ENCODE results near the gene PNPO. TPM values are rescaled to one million over a fixed set of nuclear protein-coding genes. Genes with fewer than 3 reads are reported as not detected.

Gene PNPO
- total and polyA plus RNA-seq, 2 of the 4 experiments (the other 2 are of a cell fraction), result 13.9 to 34.1 TPM

- BruUV-seq (replicated peaks), result no TSS peak
- Histone ChIP-seq H2AK9ac (replicated peaks; ENCODE audit: low read depth, low read length, poor library complexity) (peak within 1 kb of the TSS; percentile 98), H4K8ac (ENCODE audit: low read depth in 2 of 2, low read length in 2 of 2) (peak within 1 kb of the TSS; percentile 83 to 94), H3K4me2 (ENCODE audit: low read depth, low read length) (peak within 1 kb of the TSS; percentile 99), H3K4me1 (ENCODE audit: control insufficient read depth, insufficient read depth, low read length) (peaks cover 17% of the 10 kb centered on the region), H4K91ac (ENCODE audit: insufficient read depth, low read depth, low read length) (peak within 1 kb of the TSS; percentile 91), H4K5ac (ENCODE audit: low read depth, low read length) (peak within 1 kb of the TSS; percentile 78), H2AFZ (replicated peaks; ENCODE audit: low read length, poor library complexity) (peak within 1 kb of the TSS; percentile 96), H3K14ac (replicated peaks; ENCODE audit: low read depth, low read length) (peak within 1 kb of the TSS; percentile 97), H3K9me1 (ENCODE audit: insufficient read depth, low read length) (peaks cover 12% of the 10 kb centered on the region), H3K27me3 (ENCODE audit: control insufficient read depth, insufficient read depth, low read length) (no peaks in the 10 kb centered on the region), H3K36me3 (ENCODE audit: control insufficient read depth, insufficient read depth, low read length) (peaks cover 16% of the 10 kb centered on the region), H3K56ac (ENCODE audit: extremely low read depth, insufficient read depth, low read length) (peak within 1 kb of the TSS; percentile 32; the same call in 1 of the 2 replicates), H3K23ac (ENCODE audit: low read depth, low read length) (peak within 1 kb of the TSS; percentile 83), H4K20me1 (ENCODE audit: insufficient read depth, low read length) (no peaks in the 10 kb centered on the region), H3K9me3 (ENCODE audit: control insufficient read depth, insufficient read depth, low read length) (no peaks in the 10 kb centered on the region), H3K27ac (ENCODE audit: insufficient read depth, low read length) (peak within 1 kb of the TSS; percentile 73), H3K9ac (ENCODE audit: low read depth, low read length) (peak within 1 kb of the TSS; percentile 79), H2BK20ac (ENCODE audit: low read depth, low read length) (peak within 1 kb of the TSS; percentile 87), H3K4ac (ENCODE audit: low read depth, low read length) (peak within 1 kb of the TSS; percentile 95), H2BK120ac (ENCODE audit: low read depth, low read length) (peak within 1 kb of the TSS; percentile 89), H3K4me3 (ENCODE audit: insufficient read depth, low read depth, low read length) (peak within 1 kb of the TSS; percentile 82), H3K79me1 (ENCODE audit: low read depth in 1 of 2, low read length in 2 of 2) (peaks cover 14 to 33% of the 10 kb centered on the region in 2 experiments), H3K18ac (ENCODE audit: low read depth, low read length) (peak within 1 kb of the TSS; percentile 51), H2AK5ac (ENCODE audit: low read depth, low read length) (peak within 1 kb of the TSS; percentile 94), H2BK15ac (ENCODE audit: low read depth, low read length) (peak within 1 kb of the TSS; percentile 95; the same call in 2 of the 3 replicates), H2BK5ac (ENCODE audit: low read depth, low read length, poor library complexity, severe bottlenecking) (peak within 1 kb of the TSS; percentile 79)
- DNase-seq, result peak; percentile 99
- POLR2A ChIA-PET (ENCODE audit: unreplicated experiment), result no interaction called here
- dilution Hi-C loops (cut with HindIII; ENCODE audit: low sequenced_read_pairs, unreplicated experiment) (no loop called here), in situ Hi-C loops (cut with MboI; ENCODE audit: low sequenced_read_pairs) (no loop called here), intact Hi-C loops (cut with micrococcal nuclease) (loop anchor here (1.0 kb wide), 3 partner anchors 22 to 128 kb away; partner anchors contain the start of gene SP2)
- CTCF ChIA-PET, result interaction anchor here (0.6 to 1.6 kb wide), 15 partner anchors 10 to 128 kb away, joined by 3 to 15 read pairs (median 3); partner anchors contain the start of genes PNPO and PRR15L
- peak; percentile 98 for ATAC-seq (ENCODE audit: low read depth)
- WGBS, 2 experiments (ENCODE audit: extremely low coverage in 2 of 2, insufficient read length in 1 of 2), result 1% methylated on average over 29 of the region's 62 CpGs; no CpG with 5 or more reads in 1 of the 2 experiments
- TF ChIP-seq CTCF (conservative IDR thresholded peaks at IDR 0.05; ENCODE audit: low read depth, low read length), result peak; percentile 99
- TF ChIP-seq, protein P1, sequence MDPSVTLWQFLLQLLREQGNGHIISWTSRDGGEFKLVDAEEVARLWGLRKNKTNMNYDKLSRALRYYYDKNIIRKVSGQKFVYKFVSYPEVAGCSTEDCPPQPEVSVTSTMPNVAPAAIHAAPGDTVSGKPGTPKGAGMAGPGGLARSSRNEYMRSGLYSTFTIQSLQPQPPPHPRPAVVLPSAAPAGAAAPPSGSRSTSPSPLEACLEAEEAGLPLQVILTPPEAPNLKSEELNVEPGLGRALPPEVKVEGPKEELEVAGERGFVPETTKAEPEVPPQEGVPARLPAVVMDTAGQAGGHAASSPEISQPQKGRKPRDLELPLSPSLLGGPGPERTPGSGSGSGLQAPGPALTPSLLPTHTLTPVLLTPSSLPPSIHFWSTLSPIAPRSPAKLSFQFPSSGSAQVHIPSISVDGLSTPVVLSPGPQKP (IDR thresholded peaks at IDR 0.05; ENCODE audit: borderline replicate concordance, low read depth, low read length), result no peak
- TF ChIP-seq POLR2A (IDR thresholded peaks at IDR 0.05; ENCODE audit: low read depth, low read length), result peak; percentile 87; the same call in 1 of the 2 replicates
- TF ChIP-seq CEBPB (IDR thresholded peaks at IDR 0.05; ENCODE audit: low read depth, low read length), result peak; percentile 77
- peak; percentile 38 for TF ChIP-seq RCOR1 (IDR thresholded peaks at IDR 0.05; ENCODE audit: insufficient replicate concordance, low read length)
- peak; percentile 74 for TF ChIP-seq RAD21 (IDR thresholded peaks at IDR 0.05; ENCODE audit: low read length)
- peak; percentile 57; the same call in 1 of the 2 replicates for TF ChIP-seq USF2 (IDR thresholded peaks at IDR 0.05; ENCODE audit: low read depth, low read length)
- no peak for TF ChIP-seq MAFK (IDR thresholded peaks at IDR 0.05; ENCODE audit: low read depth, low read length)
- peak; percentile 78 for TF ChIP-seq BHLHE40 (IDR thresholded peaks at IDR 0.05; ENCODE audit: low read depth, low read length)
- 0 out of 2 replicates have a peak, but pooled peaks have one; percentile 2 for TF ChIP-seq NFE2L2 (IDR thresholded peaks at IDR 0.05; ENCODE audit: low read depth, low read length)
- peak; percentile 86 for TF ChIP-seq MAZ (IDR thresholded peaks at IDR 0.05; ENCODE audit: borderline replicate concordance, low read depth, low read length)
- 0 out of 2 replicates have a peak, but pooled peaks have one; percentile 18 for TF ChIP-seq RFX5 (IDR thresholded peaks at IDR 0.05; ENCODE audit: low read depth, low read length)
- no peak for TF ChIP-seq CHD1 (IDR thresholded peaks at IDR 0.05; ENCODE audit: low read depth, low read length)
Observed at GRCh38 chr17:47970725-47971499, 29.5 kb downstream of the PNPO start, which contains the start of gene CDK5RAP3. TSS of gene CDK5RAP3 (plus strand) at chr17:47971113. CDS start at chr17:47971147, 34 bp downstream.
